BJ (cell line): ENCODE measurements around the gene TSPAN18. TPM values are rescaled to one million over a fixed set of nuclear protein-coding genes. Genes with fewer than 3 reads are reported as not detected.

ENCODE experiments used
- CTCF ChIA-PET: fragments of 350-600 bp; formaldehyde crosslinking; extraction: SDS; loops from one replicate; lab custom pipeline; 2021; ENCODE audit warnings: antibody characterized with exemption, inconsistent platforms; lab: Yijun Ruan, JAX
- POLR2A ChIA-PET: fragments of 300-600 bp; sonication (Branson Sonifier 250); formaldehyde crosslinking; extraction: SDS; loops from one replicate; lab custom pipeline; 2021; ENCODE audit warnings: antibody characterized with exemption; lab: Charles Lee
- DNase-seq: peaks from one replicate; pipeline ENCODE4 v3.0.0-alpha.2; 2011; ENCODE audit warnings: low read depth
- H3K27me3 ChIP-seq: 2 replicates; pipeline ENCODE4 v1.6.0; 2011; ENCODE audit warnings: low read length; ENCODE audit not compliant: control insufficient read depth, insufficient read depth
- H3K36me3 ChIP-seq: 2 replicates; pipeline ENCODE4 v1.5.1; 2011; ENCODE audit warnings: low read length; ENCODE audit not compliant: control insufficient read depth, insufficient read depth
- H3K4me3 ChIP-seq: 2 replicates; pipeline ENCODE4 v1.5.1; 2011; ENCODE audit warnings: low read depth, mild to moderate bottlenecking, control low read depth, low read length
- polyA plus RNA-seq: library from polyadenylated mRNA; depleted of rRNA; stranded (reverse); fragments of >200 nt; gene quantifications from 2 replicates; pipeline ENCODE4 v1.2.3, GENCODE V29; 2011
- TF ChIP-seq, protein P1 (sequence below): IDR thresholded peaks from 2 replicates; pipeline ENCODE4 v1.5.1; 2011; ENCODE audit warnings: low read depth, mild to moderate bottlenecking, control low read depth, inconsistent platforms, low read length, moderate library complexity; ENCODE audit not compliant: insufficient read depth

TSPAN18 gene
- polyA plus RNA-seq, 1 experiment, result 0.55 TPM

DNA sequence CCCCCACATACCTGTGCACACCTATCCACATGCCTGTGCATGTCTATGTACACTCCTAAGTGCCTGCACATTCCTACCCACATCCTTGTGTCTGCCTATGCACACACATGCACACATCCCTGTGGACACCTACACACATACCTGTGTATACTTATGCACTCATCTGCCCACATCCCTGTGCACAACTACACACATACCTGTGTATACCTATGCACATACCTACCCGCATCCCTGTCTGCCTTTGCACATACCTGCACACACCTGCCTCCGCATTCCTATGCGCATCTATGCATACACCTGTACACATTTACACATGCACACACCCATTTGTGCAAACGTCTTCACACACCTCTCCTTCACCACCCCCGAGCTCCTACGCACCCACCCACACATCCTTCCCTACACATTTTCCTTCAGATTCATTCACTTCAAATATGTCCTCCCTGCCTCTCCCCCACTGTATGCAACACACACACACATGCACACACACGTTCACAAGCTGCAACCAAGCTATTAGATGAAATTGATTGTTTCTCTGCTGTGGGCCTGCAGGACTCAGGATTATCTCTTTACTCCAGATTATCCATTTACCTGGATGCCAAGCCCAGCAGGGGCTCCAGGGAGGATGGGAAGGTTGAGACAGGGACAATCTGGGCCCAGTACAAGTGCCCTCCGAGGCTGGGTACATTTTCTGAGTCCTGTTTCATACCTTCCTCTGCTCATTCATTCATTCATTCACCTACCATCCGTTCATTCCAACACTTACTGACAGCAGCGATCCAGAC, 53.2 kb downstream of the TSPAN18 start:
- Histone ChIP-seq H3K27me3 (peaks cover 6% of the 10 kb centered on the region), H3K36me3 (no peaks in the 10 kb centered on the region), H3K4me3 (no peak overlapping the region)
- POLR2A ChIA-PET, result no interaction called here
- TF ChIP-seq, protein P1, sequence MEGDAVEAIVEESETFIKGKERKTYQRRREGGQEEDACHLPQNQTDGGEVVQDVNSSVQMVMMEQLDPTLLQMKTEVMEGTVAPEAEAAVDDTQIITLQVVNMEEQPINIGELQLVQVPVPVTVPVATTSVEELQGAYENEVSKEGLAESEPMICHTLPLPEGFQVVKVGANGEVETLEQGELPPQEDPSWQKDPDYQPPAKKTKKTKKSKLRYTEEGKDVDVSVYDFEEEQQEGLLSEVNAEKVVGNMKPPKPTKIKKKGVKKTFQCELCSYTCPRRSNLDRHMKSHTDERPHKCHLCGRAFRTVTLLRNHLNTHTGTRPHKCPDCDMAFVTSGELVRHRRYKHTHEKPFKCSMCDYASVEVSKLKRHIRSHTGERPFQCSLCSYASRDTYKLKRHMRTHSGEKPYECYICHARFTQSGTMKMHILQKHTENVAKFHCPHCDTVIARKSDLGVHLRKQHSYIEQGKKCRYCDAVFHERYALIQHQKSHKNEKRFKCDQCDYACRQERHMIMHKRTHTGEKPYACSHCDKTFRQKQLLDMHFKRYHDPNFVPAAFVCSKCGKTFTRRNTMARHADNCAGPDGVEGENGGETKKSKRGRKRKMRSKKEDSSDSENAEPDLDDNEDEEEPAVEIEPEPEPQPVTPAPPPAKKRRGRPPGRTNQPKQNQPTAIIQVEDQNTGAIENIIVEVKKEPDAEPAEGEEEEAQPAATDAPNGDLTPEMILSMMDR, result no peak
- DNase-seq, result no peak
- CTCF ChIA-PET, result interaction anchor here (1.2 to 1.4 kb wide), 2 partner anchors 9 to 13 kb away, joined by 3 to 4 read pairs; no protein-coding TSS in a partner anchor

DNA sequence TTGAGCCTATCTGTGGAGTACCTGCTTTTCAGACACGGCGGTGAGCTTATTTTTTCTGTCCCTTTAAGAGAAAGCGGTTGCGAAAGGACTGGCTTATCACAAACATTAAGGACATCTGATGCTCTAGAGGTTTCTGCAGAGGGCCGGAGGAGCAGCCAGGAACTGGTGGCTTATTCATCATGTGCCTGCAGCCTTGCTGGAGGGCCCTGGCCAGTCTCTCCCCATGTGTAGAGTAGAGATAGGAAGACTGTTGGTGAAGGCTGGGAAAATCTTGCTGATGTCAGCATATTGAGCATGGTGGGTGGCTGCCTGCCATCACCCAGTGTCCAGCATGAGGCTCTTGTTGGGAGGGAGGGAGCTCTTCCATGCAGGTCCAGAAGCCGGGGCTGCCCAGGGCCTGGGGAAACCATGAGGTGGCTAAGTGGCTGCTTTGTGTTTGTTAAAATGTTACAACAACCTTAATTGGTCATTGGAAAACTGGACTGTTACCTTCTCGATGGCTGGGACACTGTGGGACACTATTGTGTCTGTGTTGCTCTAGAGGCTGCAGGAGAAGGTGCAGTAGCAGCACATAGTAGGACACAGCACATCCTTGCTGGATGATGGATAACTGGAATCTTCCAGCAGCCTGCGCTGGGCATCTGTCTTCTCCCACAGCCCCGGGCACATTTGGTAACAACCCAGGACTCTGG, 54.3 kb downstream of the TSPAN18 start:
- TF ChIP-seq, protein P1, result no peak
- Histone ChIP-seq H3K36me3 (no peaks in the 10 kb centered on the region), H3K4me3 (no peak overlapping the region), H3K27me3 (peaks cover 11% of the 10 kb centered on the region)
- no peak for DNase-seq
- ChIA-PET CTCF (interaction anchor here (1.2 to 1.4 kb wide), 2 partner anchors 10 to 14 kb away, joined by 3 to 4 read pairs; no protein-coding TSS in a partner anchor), POLR2A (no interaction called here)

DNA sequence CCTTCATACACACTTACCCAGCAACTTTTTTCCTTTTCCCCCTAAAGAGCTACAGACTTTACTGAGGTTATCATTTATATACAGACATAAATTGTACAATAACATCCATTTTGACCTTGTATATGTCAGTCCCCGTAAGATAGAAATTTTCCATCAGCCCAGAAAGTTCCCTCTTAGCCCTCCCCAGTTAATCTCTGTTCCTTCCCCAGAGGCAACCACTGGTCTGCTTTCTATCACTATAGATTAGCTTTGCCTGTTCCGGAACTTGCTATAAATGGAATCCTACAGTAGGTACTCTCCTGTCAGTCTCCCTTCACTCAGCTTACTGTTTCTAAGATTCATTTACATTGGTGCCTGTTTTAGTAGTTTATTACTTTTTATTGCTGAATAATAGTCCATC, 54.9 kb downstream of the TSPAN18 start:
- Histone ChIP-seq H3K36me3 (no peaks in the 10 kb centered on the region), H3K4me3 (no peak overlapping the region), H3K27me3 (peaks cover 11% of the 10 kb centered on the region)
- POLR2A ChIA-PET, result no interaction called here
- TF ChIP-seq, protein P1, result no peak
- CTCF ChIA-PET, result interaction anchor here (1.3 to 1.4 kb wide), 2 partner anchors 13 to 41 kb away, joined by 3 to 4 read pairs; no protein-coding TSS in a partner anchor
- DNase-seq, result no peak

DNA sequence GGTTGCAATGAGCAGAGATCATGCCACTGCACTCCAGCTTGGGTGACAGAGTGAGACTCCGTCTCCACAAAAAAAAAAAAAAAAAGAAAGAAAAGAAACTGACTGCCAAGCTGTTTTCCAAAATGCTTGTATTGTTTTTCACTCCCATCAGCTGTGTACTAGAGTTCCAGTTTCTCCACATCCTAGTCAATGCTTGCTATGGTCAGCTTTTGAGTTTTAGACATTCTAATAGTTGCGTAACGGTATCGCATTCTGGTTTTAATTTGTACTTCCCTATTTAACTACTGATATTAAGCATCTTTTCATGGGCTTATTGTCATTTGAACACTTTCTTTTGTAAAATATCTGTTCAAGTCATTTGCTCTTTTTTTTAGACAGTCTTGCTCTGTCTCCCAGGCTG, 55.7 kb downstream of the TSPAN18 start:
- Histone ChIP-seq H3K36me3 (no peaks in the 10 kb centered on the region), H3K4me3 (no peak overlapping the region), H3K27me3 (peaks cover 14% of the 10 kb centered on the region)
- TF ChIP-seq, protein P1, result no peak
- DNase-seq, result no peak
- POLR2A ChIA-PET, result no interaction called here
- CTCF ChIA-PET, result interaction anchor here (1.3 to 1.4 kb wide), 2 partner anchors 12 to 41 kb away, joined by 3 to 4 read pairs; no protein-coding TSS in a partner anchor

DNA sequence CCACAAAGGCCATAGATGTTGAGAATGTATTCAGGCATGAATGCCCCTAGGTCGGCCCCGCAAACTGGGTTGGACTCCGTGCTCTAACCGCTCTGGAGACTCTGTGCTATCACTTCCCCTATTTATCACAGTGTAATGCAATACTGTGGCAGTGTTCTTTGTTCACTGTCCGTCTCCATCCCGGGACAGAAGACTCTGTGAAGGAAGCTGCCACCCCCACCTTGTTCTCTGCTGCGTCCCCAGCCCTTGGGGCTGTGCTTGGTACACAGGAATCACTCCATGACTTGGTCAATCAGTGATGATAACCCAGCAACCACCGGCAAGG, 57.6 kb downstream of the TSPAN18 start:
- POLR2A ChIA-PET, result no interaction called here
- no peak overlapping the region for H3K4me3 ChIP-seq
- TF ChIP-seq, protein P1, result no peak
- peaks cover 18% of the 10 kb centered on the region for H3K27me3 ChIP-seq
- CTCF ChIA-PET, result interaction anchor here (1.2 kb wide), 1 partner anchor 9 kb away, joined by 4 read pairs; no protein-coding TSS in a partner anchor
- no peaks in the 10 kb centered on the region for H3K36me3 ChIP-seq
- DNase-seq, result no peak
